NCI-H1694 (cell line): ENCODE measurements around the gene UPB1.
"Not testable (repeated sequence)": the region's sequence is repeated elsewhere in the genome, so short reads cannot be mapped to it uniquely, and the experiment has no call there.

Source experiments
- DNase-seq: peaks from one replicate; lab custom pipeline; 2025; lab: John Stamatoyannopoulos, UW

Gene UPB1

GRCh38 chr22:24504956-24505736 is 10.0 kb downstream of the UPB1 start:
- no peak for DNase-seq

GRCh38 chr22:24506802-24507438 is 11.8 kb downstream of the UPB1 start:
- DNase-seq, result no peak

- DNase-seq, result no peak
Measured at GRCh38 chr22:24507716-24508115, 12.6 kb downstream of the UPB1 start.

DNA sequence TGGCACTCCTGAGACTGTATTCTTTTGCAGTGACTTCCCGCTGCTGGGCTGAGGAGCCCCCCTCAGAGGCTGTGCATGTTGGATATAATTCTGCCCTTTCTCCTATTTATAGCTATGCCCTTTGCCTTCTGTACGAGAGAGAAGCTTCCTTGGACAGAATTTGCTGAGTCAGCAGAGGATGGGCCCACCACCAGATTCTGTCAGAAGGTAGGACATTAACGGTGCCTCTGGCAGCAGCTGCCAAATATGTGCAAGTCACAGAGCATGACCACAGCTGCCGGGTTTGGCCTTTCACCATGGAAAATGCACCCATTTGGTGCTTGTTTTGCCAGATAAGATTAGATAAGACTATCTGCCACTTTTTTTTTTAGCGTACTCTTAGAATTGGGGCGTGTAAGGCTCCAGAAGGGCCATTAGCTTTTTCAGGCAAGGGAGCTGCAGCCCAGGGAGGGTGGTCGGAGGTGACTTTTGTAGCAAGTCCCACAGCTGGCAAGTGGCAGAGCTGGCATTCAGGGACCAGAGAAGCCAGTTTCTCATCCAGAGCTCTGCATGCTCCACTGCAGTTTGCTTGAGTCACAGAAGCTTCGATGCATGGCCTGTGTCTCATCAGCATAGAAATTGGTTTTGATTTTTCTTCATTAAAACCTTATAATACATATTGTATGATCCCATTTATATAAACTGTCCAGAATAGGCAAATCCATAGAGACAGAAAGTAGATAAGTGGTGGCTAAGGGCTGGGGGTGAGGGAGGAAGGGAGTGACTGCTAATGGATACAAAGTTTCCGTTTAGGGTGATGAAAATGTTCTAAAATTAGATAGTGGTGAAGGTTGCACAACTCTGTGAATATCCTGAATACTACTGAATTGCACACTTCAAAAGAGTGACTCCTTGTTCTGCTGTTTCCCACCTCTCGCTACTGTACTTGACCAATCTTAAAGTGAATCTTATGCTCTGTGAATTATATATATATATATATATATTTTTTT is 15.8 kb downstream of the UPB1 start:
- DNase-seq, result no peak

DNA sequence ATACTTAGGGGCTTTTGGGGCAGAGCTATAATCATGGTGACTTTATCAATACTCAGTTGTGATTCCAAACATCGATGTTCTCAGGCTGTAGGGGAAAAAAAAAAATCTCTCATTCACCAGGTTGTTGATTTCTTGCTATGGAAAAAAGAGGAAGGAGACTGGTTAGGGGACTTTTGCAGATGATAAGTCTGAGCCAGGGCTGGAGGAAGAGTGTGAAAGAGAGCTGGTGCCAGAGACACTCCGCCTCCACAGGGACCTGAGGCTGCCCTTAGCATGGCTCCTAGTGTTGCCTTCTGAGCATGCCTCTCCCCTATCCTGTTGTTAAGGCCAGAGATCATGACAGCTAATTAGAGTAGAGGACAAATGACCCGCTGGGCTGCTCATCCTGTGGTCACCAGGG is 16.9 kb downstream of the UPB1 start:
- no peak for DNase-seq

DNA sequence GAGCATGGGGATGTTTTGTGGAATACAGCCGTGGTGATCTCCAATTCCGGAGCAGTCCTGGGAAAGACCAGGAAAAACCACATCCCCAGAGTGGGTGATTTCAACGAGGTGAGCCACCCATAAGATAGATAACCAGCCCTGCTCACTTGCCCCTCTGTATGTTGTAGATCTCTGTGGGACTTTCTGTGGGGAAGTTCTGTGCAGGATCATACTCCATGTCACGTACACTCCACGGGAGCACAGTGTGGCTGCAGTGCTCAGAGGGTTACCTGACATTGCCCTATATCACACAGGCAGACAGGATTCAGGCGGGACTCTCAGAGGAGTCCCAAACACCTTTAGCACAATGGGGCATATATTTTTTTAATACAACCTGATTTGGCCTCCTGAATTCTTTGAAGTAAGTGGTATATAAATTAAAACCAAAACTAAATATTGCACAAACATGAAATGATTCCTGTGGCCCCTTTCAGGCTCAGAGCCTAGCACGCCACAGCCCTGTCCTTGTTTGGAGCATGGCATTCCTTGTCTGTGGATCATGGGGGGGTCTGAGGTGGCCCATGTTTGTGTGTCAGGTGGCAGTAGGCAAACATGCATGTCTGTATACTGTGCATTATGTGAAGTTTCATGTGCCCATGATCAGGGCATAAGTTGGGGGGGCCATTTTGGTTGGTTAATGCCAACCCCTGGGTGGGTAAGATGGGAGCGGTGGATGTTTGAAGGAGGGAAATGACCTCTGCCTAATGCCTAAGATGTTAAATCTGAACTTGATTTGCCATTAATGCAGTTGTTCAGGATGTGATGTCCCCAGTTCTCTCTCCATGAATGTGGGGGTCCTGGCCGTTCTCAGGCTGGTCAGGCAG is 18.5 kb downstream of the UPB1 start:
- DNase-seq, result no peak

GRCh38 chr22:24514241-24515026 is 19.3 kb downstream of the UPB1 start:
- no peak for DNase-seq

DNA sequence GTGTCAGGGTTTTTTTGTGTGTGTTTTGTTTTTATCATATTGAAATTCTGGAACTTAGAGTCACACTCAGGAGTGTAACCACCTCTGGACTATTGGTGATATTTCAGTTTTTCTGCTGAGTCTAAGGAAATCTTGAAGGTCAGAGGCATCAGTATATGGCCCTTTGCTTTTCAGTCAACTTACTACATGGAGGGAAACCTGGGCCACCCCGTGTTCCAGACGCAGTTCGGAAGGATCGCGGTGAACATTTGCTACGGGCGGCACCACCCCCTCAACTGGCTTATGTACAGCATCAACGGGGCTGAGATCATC is 19.9 kb downstream of the UPB1 start:
- no peak for DNase-seq

DNA sequence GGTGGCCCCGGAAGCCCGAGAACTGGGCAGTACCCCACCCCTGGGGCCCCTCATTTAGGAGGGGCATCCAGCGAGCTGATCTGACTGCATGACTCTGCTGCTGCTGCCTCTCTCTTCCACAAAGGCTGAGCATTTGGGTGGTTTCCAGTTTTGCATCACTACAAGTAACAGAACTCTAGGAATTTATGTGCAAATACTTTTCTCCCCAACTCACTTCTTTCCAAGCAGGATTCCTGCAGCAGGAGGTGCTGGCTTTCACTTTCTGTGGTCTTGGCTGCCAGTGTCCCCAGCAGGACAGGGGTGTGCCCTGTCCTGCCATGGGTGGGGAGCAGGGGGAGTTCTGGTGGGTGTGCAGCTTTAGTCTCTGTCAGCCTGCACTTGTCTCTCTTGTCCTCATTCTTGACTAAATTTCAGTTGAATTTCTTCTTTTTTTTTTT is 21.2 kb downstream of the UPB1 start:
- no peak for DNase-seq

DNA sequence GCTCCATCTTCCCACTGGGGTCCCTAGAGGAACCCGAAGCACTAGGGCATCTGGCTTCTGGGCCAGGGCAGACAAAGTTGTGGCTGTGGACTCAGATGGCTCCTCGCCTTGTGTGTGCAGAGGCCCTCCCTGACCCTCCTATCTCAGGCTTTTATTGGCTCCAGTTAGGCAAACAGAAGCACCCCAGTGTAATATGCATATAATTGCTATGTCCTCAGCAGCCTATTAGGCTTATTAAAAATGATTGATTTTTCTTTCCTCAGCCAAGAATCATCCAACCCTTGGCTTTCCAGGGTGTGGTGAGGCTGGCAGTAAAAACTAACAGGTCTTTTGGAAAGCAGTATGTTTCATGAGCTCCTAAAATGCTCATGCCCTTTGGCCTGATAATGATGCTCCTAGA is 22.3 kb downstream of the UPB1 start:
- no peak for DNase-seq

- DNase-seq, result no peak
Measured at GRCh38 chr22:24518228-24518627, 23.1 kb downstream of the UPB1 start.

DNA sequence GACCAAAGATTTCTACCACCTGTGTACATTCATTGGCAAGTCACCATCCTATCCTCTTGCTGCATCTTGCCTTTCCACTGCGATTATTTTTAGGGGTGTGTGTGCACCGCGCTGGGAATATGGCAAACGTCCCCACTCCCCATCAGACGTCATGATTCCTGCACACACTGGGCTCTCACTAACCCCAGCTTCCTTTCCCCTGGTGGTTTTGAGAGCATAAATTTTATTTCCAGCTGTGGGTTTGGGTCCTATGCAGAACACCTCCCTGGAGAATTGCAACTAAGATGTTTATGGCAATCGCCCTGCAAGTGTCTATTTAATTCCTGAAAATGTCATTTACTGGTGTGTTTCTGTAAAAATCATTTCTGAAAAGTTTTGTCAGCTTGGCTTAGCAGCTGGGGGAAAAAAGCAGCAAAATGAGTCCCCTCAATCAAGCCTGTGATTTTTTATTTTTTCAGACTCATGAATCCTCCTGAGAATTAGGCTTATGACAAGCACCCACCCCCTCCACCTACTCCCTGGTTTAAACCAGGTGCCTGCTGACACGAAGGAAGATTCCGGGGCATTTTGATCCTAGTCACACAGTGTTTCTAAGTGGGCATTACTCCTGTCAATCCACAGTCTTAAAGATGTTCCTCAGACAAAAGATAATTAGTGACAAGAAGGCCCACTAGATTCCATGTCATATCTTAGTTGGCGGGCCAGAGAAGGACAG is 23.8 kb downstream of the UPB1 start:
- no peak for DNase-seq

- DNase-seq, result no peak
Measured at GRCh38 chr22:24519496-24519895, 24.4 kb downstream of the UPB1 start.

DNA sequence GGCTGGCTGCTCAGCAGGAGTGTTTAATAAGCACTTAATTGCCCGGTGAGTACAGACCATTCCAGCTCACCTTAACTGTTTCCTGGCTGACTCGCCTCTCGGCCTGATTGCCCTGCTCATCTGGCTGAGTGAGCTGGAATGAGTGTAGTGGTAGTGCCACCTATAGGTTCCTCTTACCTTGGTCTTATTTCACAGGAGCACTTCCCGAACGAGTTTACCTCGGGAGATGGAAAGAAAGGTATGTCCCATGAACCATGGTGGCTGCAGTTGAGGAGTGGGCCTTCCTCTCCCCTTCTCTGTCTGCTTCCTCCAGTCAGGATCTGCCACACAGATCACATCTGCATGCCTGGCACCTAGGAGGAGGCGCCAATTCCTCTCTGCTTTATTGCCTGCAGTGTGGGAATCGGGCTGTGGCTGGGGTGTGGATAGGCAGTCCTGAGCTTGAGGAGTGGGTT is 26.7 kb downstream of the UPB1 start:
- DNase-seq, result peak; percentile 44

DNA sequence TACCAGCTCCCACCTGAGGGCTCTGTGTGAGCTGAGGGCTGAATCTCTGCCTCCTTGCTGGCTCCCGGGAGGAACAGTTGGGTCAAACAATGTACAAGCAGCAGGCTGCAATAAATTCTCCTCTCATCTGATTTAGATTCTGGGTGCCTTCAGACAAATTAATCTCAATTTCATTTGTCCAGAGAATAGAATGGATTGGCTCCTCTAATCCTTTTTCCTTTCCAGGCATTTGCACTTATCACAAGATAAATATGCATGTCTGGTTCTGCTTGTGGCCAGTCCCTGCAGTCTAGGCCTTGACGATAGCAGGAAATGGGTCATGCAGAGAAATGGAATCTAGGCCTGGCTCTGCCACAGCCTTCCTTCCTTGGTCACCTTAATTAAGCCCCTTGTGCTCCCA is 28.7 kb downstream of the UPB1 start:
- DNase-seq, result no peak

- peak; percentile 70 for DNase-seq
Measured at GRCh38 chr22:24525416-24526037, 30.4 kb downstream of the UPB1 start.

DNA sequence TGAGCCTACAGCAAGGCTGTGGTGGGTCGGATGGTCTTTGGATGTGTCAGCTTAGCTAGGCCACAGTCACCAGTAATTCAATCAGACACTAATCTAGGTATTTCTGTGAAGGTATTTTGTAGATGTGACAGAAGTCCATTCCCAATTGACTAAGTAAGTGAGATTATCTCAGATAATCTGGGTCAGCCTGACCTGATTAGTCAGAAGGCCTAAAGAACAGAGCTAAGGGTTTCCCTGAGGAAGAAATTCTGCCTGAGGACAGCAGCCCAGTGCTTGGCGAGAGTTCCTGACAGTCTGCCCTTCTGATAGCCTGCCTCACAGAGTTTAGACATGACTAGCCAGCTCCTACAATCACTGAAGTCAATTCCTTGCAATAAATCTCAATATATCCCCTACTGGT is 31.1 kb downstream of the UPB1 start:
- no peak for DNase-seq

GRCh38 chr22:24529898-24530297 is 34.8 kb downstream of the UPB1 start:
- no peak for DNase-seq

- not testable (repeated sequence) for DNase-seq
Measured at GRCh38 chr22:24530968-24531367, 35.8 kb downstream of the UPB1 start.

- no peak for DNase-seq
Measured at GRCh38 chr22:24532075-24532474, 36.9 kb downstream of the UPB1 start.
